GM19351 (cell line): Measurements from ENCODE around the gene KRTAP10-2.
"Not testable (repeated sequence)": the region's sequence is repeated elsewhere in the genome, so short reads cannot be mapped to it uniquely, and the experiment has no call there.

Source experiments
- ATAC-seq: cut with Tn5 transposase; IDR thresholded peaks from one replicate; pipeline ENCODE4 v1.9.1; 2021; ENCODE audit warnings: mild to moderate bottlenecking, moderate library complexity; ENCODE audit not compliant: unreplicated experiment

KRTAP10-2 gene, protein sequence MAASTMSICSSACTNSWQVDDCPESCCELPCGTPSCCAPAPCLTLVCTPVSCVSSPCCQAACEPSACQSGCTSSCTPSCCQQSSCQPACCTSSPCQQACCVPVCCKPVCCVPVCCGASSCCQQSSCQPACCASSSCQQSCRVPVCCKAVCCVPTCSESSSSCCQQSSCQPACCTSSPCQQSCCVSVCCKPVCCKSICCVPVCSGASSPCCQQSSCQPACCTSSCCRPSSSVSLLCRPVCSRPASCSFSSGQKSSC

DNA sequence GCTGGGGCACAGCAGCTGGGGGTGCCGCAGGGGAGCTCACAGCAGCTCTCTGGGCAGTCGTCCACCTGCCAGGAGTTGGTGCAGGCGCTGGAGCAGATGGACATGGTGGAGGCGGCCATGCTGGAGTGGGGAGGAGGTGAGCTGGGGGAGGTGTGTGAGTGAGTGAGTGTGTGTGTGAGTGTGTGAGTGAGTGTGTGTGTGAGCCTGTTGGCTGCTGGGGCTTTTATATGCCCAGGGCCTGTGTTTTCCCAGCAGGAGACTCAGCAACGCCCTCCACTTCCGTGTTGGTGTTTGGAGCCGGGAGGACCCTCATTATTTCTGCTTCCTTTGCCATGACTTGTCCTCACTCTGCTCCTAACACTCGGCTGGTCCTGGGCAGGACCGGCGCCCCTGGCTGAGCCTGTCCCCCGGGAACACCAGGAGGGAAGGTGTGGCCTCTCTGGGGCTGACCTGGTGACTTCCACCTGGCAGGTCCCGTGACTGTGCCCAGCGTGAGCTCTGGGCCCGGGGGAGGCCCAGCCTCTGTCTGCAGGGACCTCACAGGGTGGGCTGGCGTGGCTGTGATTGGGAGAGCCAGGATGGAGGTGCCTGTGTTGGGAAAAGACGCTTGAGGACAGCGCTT lies at the start of gene KRTAP10-2:
Gene KRTAP10-2 (minus strand): TSS at position 166 of the 622 bp plus-strand sequence. CDS start 47 bp downstream, at position 119.
- ATAC-seq, result no peak

DNA sequence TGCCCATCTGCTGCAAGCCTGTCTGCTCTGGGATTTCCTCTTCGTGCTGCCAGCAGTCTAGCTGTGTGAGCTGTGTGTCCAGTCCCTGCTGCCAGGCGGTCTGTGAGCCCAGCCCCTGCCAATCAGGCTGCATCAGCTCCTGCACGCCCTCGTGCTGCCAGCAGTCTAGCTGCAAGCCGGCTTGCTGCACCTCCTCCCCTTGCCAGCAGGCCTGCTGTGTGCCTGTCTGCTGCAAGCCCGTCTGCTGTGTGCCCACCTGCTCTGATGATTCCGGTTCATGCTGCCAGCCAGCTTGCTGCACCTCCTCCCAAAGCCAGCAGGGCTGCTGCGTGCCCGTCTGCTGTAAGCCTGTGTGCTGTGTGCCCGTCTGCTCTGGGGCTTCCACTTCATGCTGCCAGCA lies 49.8 kb upstream of the KRTAP10-2 start:
- not testable (repeated sequence) for ATAC-seq

- ATAC-seq, result not testable (repeated sequence)
Observed at GRCh38 chr21:44600118-44600978, 49.0 kb upstream of the KRTAP10-2 start, which contains the start of gene KRTAP10-7. KRTAP10-7 (plus strand) TSS chr21:44600597; CDS start chr21:44600622, 25 bp downstream.

GRCh38 chr21:44599264-44600029 lies 48.1 kb upstream of the KRTAP10-2 start:
- ATAC-seq, result no peak

DNA sequence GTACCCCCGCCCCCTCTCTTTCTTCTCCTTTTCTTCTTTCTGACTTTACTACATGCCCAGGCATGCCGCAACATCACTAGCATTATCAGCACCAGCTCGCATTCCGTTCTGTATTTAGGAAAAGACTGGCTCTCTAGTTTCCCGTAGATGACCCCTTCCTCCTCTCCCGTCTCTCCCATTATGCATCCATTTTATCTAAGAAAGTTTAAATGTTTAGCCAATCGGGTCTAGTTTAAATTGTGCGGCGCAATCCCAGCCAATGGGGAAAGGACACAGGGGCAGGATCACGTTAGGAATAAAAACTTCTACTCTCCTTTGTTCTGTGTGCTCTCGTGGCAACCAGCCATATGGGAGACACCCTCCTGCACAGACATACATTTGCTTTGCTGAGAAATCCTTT lies 46.8 kb upstream of the KRTAP10-2 start:
- ATAC-seq, result no peak

GRCh38 chr21:44596068-44596725 lies 44.9 kb upstream of the KRTAP10-2 start:
- no peak for ATAC-seq

DNA sequence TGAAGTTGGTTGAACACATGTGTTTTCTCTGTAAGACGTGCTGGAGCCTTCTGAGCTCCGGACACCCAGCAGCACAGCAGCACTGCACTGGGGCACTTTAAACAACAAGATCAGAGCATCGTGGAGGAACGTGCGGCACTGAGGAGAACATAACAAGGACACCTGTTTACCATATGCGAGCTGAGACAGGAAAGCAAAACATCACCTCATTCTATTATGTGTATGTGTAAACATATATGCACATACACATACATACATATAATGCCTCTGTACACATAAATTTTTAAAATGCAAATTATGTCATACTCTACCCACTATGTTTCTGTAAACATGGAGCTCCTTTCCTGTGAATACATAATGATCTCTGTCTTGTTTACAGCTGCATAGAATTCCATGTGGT lies 44.2 kb upstream of the KRTAP10-2 start:
- ATAC-seq, result no peak

GRCh38 chr21:44594406-44594916 lies 43.2 kb upstream of the KRTAP10-2 start:
- no peak for ATAC-seq

GRCh38 chr21:44593598-44594405 lies 42.5 kb upstream of the KRTAP10-2 start:
- no peak for ATAC-seq

DNA sequence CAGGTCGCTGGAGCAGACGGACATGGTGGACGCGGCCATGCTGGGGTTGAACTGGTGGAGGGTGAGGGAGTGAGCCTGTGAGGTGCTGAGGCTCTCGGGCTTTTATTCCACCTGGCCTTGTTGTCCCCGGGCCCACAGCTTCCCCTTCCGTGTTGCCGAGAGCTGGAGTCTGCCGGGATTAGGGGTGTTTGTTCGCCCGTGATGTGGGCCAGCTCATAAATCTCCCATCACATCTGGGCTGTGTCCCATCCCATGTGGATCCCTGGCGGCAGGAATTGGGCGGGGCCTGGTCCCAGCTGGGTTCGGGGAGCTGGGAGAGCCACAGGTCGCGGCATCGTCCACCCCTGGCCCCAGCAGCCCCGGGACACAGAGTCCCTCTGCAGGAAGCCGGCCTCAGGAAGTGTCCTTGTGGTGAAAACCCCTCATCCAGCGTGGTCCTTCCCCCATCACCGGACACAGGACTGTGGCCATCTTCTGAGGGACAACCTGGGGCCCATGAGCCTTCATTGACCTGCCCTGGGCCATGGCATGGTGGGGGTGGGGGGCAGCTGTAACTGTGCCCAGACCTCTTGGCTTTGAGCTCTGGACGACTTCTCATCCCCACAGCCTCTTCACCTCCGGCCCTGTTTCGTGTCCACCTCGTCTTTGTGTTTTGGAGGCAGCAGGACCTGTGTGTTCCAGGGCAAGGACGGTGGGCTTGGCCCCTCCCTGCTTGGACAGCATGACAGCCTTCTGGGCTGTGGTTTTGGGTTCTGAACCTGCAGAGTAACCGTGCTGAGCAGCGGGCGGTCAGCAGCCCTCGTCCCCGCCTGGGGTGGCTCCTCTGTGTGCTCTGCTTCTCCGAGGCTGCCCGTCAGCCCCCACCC lies 41.4 kb upstream of the KRTAP10-2 start, which contains the start of gene KRTAP10-6:
Gene KRTAP10-6 (minus strand): TSS at position 60 of the 866 bp plus-strand sequence. CDS start 21 bp downstream, at position 39.
- no peak for ATAC-seq

DNA sequence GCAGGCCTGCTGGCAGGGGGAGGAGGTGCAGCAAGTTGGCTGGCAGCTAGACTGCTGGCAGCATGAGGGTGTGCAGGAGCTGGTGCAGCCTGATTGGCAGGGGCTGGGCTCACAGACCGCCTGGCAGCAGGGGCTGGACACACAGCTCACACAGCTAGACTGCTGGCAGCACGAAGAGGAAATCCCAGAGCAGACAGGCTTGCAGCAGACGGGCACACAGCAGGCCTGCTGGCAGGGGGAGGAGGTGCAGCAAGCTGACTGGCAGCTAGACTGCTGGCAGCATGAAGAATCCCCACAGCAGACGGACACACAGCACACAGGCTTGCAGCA lies 40.5 kb upstream of the KRTAP10-2 start:
- ATAC-seq, result not testable (repeated sequence)

DNA sequence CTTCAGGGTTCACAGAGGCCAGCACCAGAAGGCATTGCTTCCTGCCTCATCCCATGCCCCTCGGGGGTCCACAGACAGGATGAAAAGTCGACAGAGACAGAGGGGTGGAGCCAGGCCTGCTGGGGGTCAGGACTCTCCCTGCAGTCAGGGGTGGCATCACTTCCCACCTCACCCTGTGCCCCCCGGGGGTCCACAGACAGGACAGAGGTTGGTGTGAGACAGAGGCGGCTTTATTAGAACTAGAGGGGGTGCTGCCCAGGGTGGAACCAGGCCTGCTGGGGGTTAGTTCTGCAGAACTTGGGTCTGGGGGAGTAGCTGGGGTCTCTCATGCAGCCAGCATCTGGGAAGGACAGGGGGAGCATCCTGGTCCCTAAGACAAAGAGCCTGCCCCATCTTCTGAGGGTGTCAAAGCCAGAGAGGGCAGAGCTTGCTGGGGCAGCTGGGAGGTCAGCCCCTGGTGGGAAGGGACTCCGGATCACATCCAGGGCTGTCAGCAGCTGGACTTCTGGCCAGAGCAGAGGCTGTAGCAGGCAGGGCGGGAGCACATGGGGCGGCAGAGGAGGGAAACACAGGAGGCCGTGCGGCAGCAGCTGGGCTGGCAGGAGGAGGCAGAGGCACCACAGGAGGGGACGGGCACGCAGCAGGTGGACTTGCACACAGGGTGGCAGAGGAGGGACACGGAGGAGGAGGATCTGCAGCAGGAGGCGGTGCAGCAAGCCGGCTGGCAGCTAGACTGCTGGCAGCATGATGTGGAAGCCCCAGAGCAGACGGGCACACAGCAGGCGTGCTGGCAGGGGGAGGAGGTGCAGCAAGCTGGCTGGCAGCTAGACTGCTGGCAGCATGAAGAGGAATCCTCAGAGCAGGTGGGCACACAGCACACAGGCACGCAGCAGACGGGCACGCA lies 39.8 kb upstream of the KRTAP10-2 start:
- not testable (repeated sequence) for ATAC-seq

GRCh38 chr21:44590311-44590721 lies 39.0 kb upstream of the KRTAP10-2 start:
- ATAC-seq, result no peak

DNA sequence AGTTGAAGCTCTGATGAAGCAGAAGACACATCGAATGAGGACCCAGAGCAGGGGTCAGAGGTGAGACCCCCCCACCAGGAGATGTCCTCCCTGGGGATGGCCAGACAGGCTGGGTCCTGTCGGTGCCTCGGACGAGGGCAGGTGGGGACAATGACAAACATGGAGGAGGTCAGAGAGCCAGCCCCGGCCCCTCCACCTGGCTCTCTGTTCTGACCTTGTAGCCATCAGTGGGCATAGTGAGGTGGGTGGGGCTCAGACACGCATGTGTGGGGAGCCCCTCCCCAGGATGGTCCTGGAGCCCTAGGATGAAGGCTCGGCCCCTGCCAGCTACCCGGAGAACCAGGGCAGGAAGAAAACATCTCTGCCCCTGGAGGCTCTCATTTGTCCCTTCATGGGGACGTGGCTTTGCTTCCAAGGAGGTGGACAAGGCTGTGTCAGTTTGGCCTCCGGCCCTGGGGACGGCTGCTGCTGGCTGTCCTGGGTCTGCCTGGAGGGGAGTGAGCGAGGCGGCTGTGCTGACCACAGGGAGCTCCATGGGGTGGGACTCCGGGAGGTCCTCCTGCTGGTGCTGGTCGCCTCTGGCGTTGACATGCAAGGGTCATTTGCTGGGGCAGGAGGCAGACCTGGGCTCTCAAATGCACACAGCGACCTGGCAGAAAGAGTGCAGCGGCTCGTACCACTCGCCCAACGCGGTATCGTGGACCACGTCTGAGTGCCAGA lies 38.4 kb upstream of the KRTAP10-2 start:
- ATAC-seq, result no peak

DNA sequence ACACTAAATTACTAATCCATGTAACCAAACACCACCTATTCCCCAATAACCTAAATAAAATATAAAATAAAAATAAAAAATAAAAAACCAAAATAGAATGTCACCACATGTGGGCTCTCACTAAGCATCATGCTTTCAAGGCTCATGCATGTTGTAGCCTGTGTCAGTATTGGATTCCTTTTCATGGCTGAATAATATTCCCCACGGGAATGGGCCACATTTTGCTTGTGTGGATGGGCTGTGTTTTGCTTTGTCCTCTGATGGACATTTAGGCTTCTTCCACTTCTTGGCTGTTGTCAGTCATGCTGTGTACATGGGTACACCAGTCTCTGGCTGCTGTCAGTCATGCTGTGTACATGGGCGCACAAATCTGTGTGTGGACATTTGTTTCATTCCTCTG lies 37.8 kb upstream of the KRTAP10-2 start:
- no peak for ATAC-seq

GRCh38 chr21:44585892-44586291 lies 34.6 kb upstream of the KRTAP10-2 start:
- ATAC-seq, result no peak

- no peak for ATAC-seq
Observed at GRCh38 chr21:44583800-44584147, 32.5 kb upstream of the KRTAP10-2 start.
